ENCODE measurements around the gene COL5A1. TPM values are rescaled to one million over a fixed set of nuclear protein-coding genes. Genes with fewer than 3 reads are reported as not detected.

Gene COL5A1
- total RNA-seq, 1 donor from 2014 or later, result 13.9 TPM

DNA sequence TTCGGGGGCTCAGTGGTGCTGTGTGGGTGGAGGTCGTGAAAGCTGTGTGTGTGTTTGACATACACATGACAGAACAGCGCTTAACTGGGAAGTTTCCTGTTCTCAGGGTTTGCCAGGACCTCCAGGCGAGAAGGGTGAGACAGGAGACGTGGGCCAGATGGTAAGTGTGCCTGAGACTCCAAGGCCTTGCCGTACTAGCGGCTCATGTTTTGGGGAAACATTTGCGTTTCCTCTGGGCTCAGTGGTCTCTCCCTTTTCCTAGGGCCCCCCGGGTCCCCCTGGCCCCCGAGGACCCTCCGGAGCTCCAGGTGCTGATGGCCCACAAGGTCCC is 170.7 kb downstream of the COL5A1 start:
- intact Hi-C loops (cut with micrococcal nuclease), result no loop called here
- Histone ChIP-seq H3K27ac (replicated peaks) (no peak overlapping the region), H3K36me3 (peaks cover 19% of the 10 kb centered on the region), H3K9me3 (replicated peaks) (no peaks in the 10 kb centered on the region), H3K4me1 (peaks cover 13% of the 10 kb centered on the region), H3K27me3 (ENCODE audit: low read depth) (no peaks in the 10 kb centered on the region), H3K4me3 (no peak overlapping the region)
- DNase-seq, result no peak
- TF ChIP-seq, protein P1, sequence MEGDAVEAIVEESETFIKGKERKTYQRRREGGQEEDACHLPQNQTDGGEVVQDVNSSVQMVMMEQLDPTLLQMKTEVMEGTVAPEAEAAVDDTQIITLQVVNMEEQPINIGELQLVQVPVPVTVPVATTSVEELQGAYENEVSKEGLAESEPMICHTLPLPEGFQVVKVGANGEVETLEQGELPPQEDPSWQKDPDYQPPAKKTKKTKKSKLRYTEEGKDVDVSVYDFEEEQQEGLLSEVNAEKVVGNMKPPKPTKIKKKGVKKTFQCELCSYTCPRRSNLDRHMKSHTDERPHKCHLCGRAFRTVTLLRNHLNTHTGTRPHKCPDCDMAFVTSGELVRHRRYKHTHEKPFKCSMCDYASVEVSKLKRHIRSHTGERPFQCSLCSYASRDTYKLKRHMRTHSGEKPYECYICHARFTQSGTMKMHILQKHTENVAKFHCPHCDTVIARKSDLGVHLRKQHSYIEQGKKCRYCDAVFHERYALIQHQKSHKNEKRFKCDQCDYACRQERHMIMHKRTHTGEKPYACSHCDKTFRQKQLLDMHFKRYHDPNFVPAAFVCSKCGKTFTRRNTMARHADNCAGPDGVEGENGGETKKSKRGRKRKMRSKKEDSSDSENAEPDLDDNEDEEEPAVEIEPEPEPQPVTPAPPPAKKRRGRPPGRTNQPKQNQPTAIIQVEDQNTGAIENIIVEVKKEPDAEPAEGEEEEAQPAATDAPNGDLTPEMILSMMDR (IDR thresholded peaks at IDR 0.05; ENCODE audit: borderline replicate concordance), result no peak

DNA sequence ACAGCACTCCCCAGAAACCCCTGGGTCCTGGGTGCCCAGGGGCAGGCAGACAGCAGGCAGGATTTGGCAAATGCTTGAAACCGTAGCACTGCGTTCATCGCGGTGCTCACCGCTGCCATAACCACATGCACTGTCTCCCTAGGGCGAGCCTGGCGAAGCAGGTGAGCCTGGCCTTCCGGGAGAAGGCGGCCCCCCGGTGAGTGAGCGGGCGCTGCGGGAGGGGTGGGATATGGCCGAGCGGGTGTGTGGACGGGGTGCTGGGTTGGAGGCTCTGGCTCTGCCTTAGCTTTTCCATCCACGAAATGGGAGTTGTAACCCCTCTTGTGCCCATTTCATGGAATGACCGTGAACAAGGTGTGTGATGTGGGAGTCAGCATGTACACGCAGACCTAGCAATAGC is 172.2 kb downstream of the COL5A1 start:
- no peaks in the 10 kb centered on the region for H3K9me3 ChIP-seq (replicated peaks)
- H3K27ac ChIP-seq (replicated peaks), result no peak overlapping the region
- TF ChIP-seq, protein P1 (IDR thresholded peaks at IDR 0.05; ENCODE audit: borderline replicate concordance), result no peak
- intact Hi-C loops (cut with micrococcal nuclease), result no loop called here
- no peak for DNase-seq
- H3K27me3 ChIP-seq (ENCODE audit: low read depth), result no peaks in the 10 kb centered on the region
- peaks cover 31% of the 10 kb centered on the region for H3K36me3 ChIP-seq
- H3K4me3 ChIP-seq, result no peak overlapping the region
- H3K4me1 ChIP-seq, result no peaks in the 10 kb centered on the region

DNA sequence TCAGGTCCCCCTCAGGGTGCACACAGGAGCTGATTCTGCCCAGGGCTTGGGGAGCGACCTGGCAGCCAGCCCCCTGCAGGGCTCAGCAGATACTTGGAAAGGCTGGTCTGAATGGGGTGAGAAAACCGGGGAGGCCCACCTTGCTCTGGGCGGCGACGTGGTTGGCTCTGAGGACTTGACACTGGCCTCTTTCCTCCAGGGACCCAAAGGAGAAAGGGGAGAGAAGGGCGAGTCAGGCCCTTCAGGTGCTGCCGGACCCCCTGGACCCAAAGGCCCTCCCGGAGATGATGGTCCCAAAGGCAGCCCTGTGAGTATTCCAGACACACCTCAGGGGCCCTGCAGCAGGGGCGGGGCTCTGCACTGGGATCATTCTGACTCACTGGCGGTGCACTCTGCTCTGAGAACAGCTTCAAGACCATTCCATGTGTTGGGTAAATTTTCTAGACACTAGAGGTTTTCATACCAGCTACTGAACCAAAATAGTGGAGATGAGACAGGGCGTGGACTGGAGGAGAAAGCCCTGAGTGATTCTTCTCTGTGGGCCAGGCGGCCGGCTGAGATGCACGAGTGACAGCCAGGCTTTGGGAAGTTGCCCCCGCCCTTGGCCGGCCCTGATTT is 173.1 kb downstream of the COL5A1 start:
- DNase-seq, result no peak
- no peaks in the 10 kb centered on the region for H3K4me1 ChIP-seq
- TF ChIP-seq, protein P1 (IDR thresholded peaks at IDR 0.05; ENCODE audit: borderline replicate concordance), result no peak
- H3K36me3 ChIP-seq, result peaks cover 31% of the 10 kb centered on the region
- H3K9me3 ChIP-seq (replicated peaks), result no peaks in the 10 kb centered on the region
- H3K27me3 ChIP-seq (ENCODE audit: low read depth), result no peaks in the 10 kb centered on the region
- H3K27ac ChIP-seq (replicated peaks), result no peak overlapping the region
- H3K4me3 ChIP-seq, result no peak overlapping the region
- intact Hi-C loops (cut with micrococcal nuclease), result no loop called here

DNA sequence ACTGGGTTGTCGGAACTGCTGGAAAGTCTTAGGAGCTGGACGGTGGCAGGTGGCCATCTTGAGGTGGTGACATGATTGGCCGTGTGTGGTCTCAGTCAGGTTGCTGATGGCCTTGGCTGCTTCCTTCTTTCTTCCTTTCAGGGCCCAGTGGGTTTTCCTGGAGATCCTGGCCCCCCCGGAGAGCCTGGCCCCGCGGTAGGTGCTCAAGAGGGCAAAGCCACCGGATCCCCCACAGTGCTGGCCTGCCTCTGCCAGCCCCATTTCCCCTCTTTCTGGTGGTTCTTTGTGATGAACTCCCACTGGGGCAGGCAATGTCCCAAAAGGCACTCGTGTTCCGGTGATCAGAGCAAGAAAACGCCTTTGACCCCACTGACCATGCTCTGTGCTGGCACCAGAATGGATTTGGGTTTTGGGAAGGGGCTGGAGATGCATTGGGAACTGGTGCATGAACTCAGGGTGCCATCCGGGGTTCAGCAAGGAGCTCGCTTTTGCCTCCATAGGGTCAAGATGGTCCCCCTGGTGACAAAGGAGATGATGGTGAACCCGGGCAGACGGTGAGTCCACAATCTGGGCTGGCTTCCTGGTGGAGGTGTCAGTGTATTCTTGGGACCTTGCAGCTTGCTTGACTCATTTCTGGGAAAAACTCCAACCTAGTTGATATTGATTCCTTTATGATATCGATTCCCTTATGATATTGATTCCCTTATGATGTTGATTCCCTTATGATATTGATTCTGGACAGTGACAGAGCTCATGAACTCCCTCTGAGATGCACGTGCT is 174.0 kb downstream of the COL5A1 start:
- no peaks in the 10 kb centered on the region for H3K27me3 ChIP-seq (ENCODE audit: low read depth)
- DNase-seq, result no peak
- intact Hi-C loops (cut with micrococcal nuclease), result no loop called here
- TF ChIP-seq, protein P1 (IDR thresholded peaks at IDR 0.05; ENCODE audit: borderline replicate concordance), result no peak
- H3K36me3 ChIP-seq, result peaks cover 37% of the 10 kb centered on the region
- no peaks in the 10 kb centered on the region for H3K9me3 ChIP-seq (replicated peaks)
- no peak overlapping the region for H3K4me3 ChIP-seq
- H3K4me1 ChIP-seq, result no peaks in the 10 kb centered on the region
- no peak overlapping the region for H3K27ac ChIP-seq (replicated peaks)

DNA sequence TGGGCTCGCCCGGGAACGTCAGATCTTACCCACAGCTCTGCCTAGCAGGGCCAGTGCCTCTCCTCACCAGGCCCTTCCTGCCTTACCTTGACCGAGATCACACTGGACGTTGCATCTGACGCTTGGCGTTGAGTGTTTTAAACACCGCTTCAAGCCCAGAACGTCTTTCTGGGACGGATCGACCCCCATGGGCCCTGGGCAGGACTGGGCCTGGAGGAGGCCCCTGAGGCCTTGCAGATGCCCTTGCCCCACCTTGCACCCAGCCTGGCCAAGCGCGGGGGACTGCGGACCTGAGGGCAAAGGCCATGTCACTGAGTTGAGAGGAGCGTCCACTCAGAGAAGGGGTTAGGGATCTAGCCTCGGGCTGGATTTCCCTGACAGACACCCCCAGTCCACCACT is 174.7 kb downstream of the COL5A1 start:
- intact Hi-C loops (cut with micrococcal nuclease), result no loop called here

More for the DNA sequence above, 174.7 kb downstream of the COL5A1 start:
- DNase-seq, result no peak
- no peaks in the 10 kb centered on the region for H3K9me3 ChIP-seq (replicated peaks)
- H3K27me3 ChIP-seq (ENCODE audit: low read depth), result no peaks in the 10 kb centered on the region
- H3K4me1 ChIP-seq, result no peaks in the 10 kb centered on the region
- peaks cover 35% of the 10 kb centered on the region for H3K36me3 ChIP-seq
- TF ChIP-seq, protein P1 (IDR thresholded peaks at IDR 0.05; ENCODE audit: borderline replicate concordance), result no peak
- H3K27ac ChIP-seq (replicated peaks), result no peak overlapping the region
- H3K4me3 ChIP-seq, result no peak overlapping the region
